K562 treated with DMSO at 1 percent for 48 hours (cell line): ENCODE measurements around the gene CDK11B. TPM values are rescaled to one million over a fixed set of nuclear protein-coding genes. Genes with fewer than 3 reads are reported as not detected.

Experiments used
- total RNA-seq: library from RNA; unstranded; fragments of 300-600 nt; gene quantifications from 2 replicates; pipeline ENCODE4 v1.2.3, GENCODE V29; 2022; ENCODE audit warnings: low replicate concordance; ENCODE audit errors: extremely low read depth

Gene CDK11B
- not detected in 2 replicates for total RNA-seq

DNA sequence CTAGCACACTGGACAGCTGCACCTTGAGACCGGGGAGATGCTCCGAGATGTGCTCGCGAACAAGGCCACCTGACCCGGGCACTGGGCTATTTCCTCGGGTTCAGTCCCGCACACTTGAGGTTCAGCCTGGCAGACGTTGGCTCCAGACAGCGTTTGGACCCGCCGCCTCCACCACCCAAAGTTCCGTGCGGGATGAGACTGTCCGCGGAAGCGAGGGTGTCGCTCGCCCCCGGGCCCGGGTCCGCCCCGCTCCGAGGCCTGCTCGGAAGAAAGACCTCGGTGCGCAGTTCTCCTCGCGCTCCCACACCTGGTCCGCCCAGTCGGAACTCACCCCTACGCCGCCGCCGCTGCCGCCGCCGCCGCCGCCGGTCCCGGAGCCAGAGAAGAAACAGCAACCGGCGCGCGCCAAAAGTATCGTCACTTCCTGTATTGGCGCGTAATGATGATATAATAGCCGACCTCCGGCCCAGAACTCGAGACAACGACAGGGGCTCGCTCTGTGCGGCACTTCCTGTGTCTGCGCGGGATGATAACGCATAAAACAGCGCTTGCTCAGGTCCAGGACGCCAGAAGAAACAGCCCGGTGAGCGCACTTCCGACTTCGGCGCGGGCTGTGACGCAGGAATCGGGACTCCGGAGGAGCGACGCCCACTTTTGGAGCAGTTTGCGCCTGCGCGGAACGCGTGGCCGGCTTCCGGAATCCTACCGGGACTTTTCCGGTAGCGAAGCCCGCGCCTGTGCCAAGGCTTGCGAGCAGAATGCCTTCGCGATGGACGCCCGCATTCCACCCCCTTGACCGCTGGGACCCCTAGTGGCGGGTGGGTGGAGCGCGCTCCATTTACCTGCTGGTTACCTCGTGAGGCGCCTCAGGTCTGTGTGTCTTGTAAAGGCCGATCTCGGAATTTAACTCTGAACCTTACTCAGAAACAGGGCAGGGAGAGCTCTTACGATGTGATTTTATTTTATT is at the start of gene CDK11B:
TSS of gene CDK11B (minus strand) at position 422 of the 967 bp plus-strand sequence. CDS start 1,519 bp downstream, outside the sequence.

DNA sequence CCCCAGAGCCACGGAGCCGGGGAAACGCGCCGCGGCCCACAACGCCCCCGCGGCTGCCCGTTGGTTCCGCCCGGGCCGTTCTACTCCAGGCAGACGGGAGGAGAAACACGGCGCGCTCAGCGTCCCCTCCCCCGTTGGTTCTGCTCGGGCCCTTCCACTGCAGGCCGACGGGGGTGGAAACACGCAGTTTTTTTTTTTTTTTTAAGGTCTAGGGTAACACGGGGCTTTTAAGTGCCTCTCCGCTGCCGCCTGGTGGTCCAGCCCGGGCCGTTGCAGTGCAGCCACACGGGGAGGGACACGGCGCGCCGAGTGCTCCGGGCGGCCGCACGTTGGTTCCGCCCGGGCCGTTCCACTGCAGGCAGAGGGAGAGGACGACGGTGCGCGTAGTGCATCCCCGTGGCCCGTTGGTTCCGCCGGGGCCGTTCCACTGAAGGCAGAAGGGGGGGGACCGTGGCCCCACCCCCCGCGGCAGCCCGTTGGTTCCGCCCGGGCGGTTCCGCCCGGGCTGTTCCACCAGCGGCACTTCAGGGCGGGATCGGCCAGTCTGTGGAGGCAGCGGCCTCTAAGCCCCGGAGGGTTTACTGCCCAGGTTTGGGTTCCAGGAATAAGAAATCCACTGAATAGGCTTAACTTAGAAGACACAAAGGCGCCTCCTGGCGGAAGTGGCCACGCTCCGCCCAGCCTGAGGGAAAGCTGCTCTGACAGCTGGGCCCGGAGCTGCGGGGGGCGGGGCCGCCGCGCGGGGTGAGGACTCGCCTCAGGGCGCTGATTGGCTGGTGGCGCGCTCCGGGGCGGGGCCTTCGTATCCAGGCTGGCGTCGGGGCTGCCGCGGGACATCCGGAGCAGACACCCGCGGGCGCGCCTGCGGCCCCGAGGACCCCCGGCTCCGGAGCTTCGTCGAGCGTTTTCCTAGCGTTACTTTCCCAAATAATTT is 34.2 kb upstream of the CDK11B start, which contains the start of gene SLC35E2B:
TSS of gene SLC35E2B (minus strand) at position 82 of the 934 bp plus-strand sequence. CDS start 16,096 bp downstream, outside the sequence.

GRCh38 chr1:1631782-1632420 is 26.9 kb downstream of the CDK11B start, which contains the start of gene MMP23B:
Gene MMP23B, plus strand, starts transcription at chr1:1632173. Its CDS starts 46 bp downstream, at chr1:1632219.

GRCh38 chr1:1615256-1616044 is 43.4 kb downstream of the CDK11B start, which contains the start of gene MIB2:
Gene MIB2, plus strand, starts transcription at chr1:1615500. Its CDS starts 7,953 bp downstream, at chr1:1623453.

DNA sequence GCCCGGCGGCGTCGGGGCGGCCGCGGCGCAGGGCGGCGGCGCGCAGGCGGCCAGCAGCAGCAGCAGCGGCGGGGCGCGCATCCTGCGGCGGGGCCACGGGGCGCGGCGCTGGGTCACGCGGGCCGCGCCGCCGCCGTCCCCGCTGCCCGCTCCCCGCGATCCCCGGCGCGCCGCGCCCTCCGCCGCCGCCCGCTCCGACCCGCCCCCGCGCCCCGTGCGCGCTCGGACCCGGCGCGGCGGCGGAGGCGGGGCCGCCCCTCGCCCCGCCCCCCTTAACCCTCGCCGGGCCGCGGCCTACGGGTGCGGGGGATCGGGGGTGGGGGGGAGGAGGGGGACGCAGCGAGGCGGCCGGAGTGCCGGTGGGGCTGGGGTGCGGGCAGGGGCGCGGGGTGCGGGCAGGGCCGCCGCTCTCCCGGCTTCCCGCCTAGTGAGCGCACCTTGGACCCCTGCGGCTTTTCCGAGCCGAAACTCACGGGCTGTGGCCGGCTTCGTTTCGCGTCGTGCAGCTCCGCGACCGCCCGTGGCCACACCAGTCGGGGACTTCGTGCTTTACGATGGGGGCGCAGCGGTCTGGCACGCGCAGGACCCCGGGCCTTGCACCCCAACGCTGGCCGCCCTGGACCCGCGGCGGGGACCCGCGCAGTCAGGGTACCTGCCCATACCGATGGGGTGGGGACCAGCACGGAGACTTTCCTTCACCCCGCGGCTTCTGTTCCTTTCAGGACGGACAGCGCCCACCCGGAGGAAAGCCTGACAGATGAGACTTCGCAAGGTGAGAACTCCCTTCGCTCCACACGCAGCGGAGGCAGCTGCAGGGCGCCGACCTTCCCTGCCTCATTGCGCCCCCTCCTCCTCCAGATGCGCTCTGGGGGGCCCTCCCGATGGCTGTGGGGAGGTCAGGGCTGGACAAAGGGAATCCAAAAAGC is 58.6 kb downstream of the CDK11B start, which contains the start of gene FNDC10:
TSS of gene FNDC10 (minus strand) at position 201 of the 926 bp plus-strand sequence. CDS start at position 81, 120 bp downstream.

Other genes starting within 250 kb of the CDK11B start
- not detected in 2 replicates for gene ANKRD65, start 237.7 kb downstream of the CDK11B start, total RNA-seq
- gene VWA1, start 223.3 kb downstream of the CDK11B start, total RNA-seq, result not detected in 2 replicates
- not detected in 2 replicates for gene ATAD3C, start 209.3 kb downstream of the CDK11B start, total RNA-seq
- not detected in 2 replicates for gene ATAD3B, start 187.2 kb downstream of the CDK11B start, total RNA-seq
- gene ATAD3A, start 146.8 kb downstream of the CDK11B start, total RNA-seq, result 223 TPM in 1 of 2 replicates, not detected in the other
- gene TMEM240, start 118.4 kb downstream of the CDK11B start, total RNA-seq, result not detected in 2 replicates
- gene SSU72, start 84.1 kb downstream of the CDK11B start, total RNA-seq, result not detected in 2 replicates
- not detected in 2 replicates for gene FNDC10, start 58.9 kb downstream of the CDK11B start, total RNA-seq
- not detected in 2 replicates for gene MIB2, start 43.5 kb downstream of the CDK11B start, total RNA-seq
- gene MMP23B, start 26.8 kb downstream of the CDK11B start, total RNA-seq, result not detected in 2 replicates
- not detected in 2 replicates for gene SLC35E2B, start 33.8 kb upstream of the CDK11B start, total RNA-seq
- gene CDK11A, start 65.4 kb upstream of the CDK11B start, total RNA-seq, result not detected in 2 replicates
- gene NADK, start 119.5 kb upstream of the CDK11B start, total RNA-seq, result not detected in 2 replicates
- 119 TPM in 1 of 2 replicates, not detected in the other for gene GNB1, start 232.1 kb upstream of the CDK11B start, total RNA-seq